Esophagus squamous epithelium (tissue), 4 donors: ENCODE measurements around the gene SH3BP5.

Source experiments
- POLR2A ChIP-seq, 4 donors: fragments of 450-650 bp; IDR thresholded peaks; one replicate each; pipeline ENCODE4 v1.6.1; 2017; ENCODE audit warnings: antibody characterized with exemption in 4 of 4, mild to moderate bottlenecking in 4 of 4, moderate library complexity in 3 of 4
- TF ChIP-seq, protein P1 (sequence below), 6 experiments: fragments of 450-650 bp in 4 of 6; fragments of 200-600 bp in 2 of 6; sonication (generic) in 2 of 6; IDR thresholded peaks; one replicate each; pipeline ENCODE4 v1.5.1; 2016 to 2019; ENCODE audit warnings: antibody characterized with exemption in 6 of 6, mild to moderate bottlenecking in 4 of 6, moderate library complexity in 4 of 6

GRCh38 chr3:15337963-15338362 lies 5.6 kb upstream of the SH3BP5 start:
- TF ChIP-seq, protein P1, sequence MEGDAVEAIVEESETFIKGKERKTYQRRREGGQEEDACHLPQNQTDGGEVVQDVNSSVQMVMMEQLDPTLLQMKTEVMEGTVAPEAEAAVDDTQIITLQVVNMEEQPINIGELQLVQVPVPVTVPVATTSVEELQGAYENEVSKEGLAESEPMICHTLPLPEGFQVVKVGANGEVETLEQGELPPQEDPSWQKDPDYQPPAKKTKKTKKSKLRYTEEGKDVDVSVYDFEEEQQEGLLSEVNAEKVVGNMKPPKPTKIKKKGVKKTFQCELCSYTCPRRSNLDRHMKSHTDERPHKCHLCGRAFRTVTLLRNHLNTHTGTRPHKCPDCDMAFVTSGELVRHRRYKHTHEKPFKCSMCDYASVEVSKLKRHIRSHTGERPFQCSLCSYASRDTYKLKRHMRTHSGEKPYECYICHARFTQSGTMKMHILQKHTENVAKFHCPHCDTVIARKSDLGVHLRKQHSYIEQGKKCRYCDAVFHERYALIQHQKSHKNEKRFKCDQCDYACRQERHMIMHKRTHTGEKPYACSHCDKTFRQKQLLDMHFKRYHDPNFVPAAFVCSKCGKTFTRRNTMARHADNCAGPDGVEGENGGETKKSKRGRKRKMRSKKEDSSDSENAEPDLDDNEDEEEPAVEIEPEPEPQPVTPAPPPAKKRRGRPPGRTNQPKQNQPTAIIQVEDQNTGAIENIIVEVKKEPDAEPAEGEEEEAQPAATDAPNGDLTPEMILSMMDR (IDR thresholded peaks at IDR 0.05): no peak
- no peak for TF ChIP-seq POLR2A (IDR thresholded peaks at IDR 0.05)
